Stimulated activated CD4-positive, alpha-beta T cell treated with anti-CD3 and anti-CD28 coated beads, TNF-alpha, amount 100 ng/mL, for 1 hour (primary cell): ENCODE results near the gene DOCK1.
"Not testable (repeated sequence)": the region's sequence is repeated elsewhere in the genome, so short reads cannot be mapped to it uniquely, and the experiment has no call there.

Source experiments
- DNase-seq, 3 donors: peaks; one replicate each; pipeline ENCODE4 v3.0.0-alpha.2; 2020; ENCODE audit warnings: low read depth in 3 of 3, low spot score in 1 of 3

Gene DOCK1

GRCh38 chr10:126924180-126924914, 19.1 kb downstream of the DOCK1 start:
- no peak for DNase-seq

GRCh38 chr10:126924915-126925300, 19.7 kb downstream of the DOCK1 start:
- no peak for DNase-seq

- DNase-seq = no peak
These were observed 21.3 kb downstream of the DOCK1 start for GRCh38 chr10:126926568-126926967.

GRCh38 chr10:126927799-126928198, 22.6 kb downstream of the DOCK1 start:
- DNase-seq = no peak

GRCh38 chr10:126928274-126928673, 23.0 kb downstream of the DOCK1 start:
- DNase-seq = no peak

- no peak for DNase-seq
These were observed 24.2 kb downstream of the DOCK1 start for GRCh38 chr10:126929391-126929790.

GRCh38 chr10:126930131-126930882, 25.1 kb downstream of the DOCK1 start:
- no peak for DNase-seq

- DNase-seq = no peak
These were observed 25.8 kb downstream of the DOCK1 start for GRCh38 chr10:126930883-126931503.

GRCh38 chr10:126931544-126931943, 26.3 kb downstream of the DOCK1 start:
- DNase-seq = no peak

- DNase-seq = no peak
These were observed 27.3 kb downstream of the DOCK1 start for GRCh38 chr10:126932516-126932915.

- no peak for DNase-seq
These were observed 27.9 kb downstream of the DOCK1 start for GRCh38 chr10:126933116-126933515.

GRCh38 chr10:126935263-126935946, 30.2 kb downstream of the DOCK1 start:
- no peak for DNase-seq

GRCh38 chr10:126937026-126937425, 31.8 kb downstream of the DOCK1 start:
- DNase-seq = no peak

GRCh38 chr10:126938121-126938520, 32.9 kb downstream of the DOCK1 start:
- DNase-seq = not testable (repeated sequence)

GRCh38 chr10:126939706-126940105, 34.5 kb downstream of the DOCK1 start:
- DNase-seq = no peak

- DNase-seq = no peak
These were observed 35.6 kb downstream of the DOCK1 start for GRCh38 chr10:126940670-126941310.

- DNase-seq = no peak
These were observed 39.0 kb downstream of the DOCK1 start for GRCh38 chr10:126944191-126944590.

GRCh38 chr10:126945351-126946030, 40.3 kb downstream of the DOCK1 start:
- DNase-seq = no peak

- DNase-seq = no peak
These were observed 41.5 kb downstream of the DOCK1 start for GRCh38 chr10:126946746-126947145.

- DNase-seq = no peak
These were observed 43.3 kb downstream of the DOCK1 start for GRCh38 chr10:126948355-126949160.
